GM12891 (cell line): ENCODE results near the gene GLIS1.

Source experiments
- POLR2A ChIP-seq: IDR thresholded peaks from 2 replicates; pipeline ENCODE4 v1.6.1; 2011; ENCODE audit warnings: low read depth, low read length, control low read depth
- POLR2AphosphoS5 ChIP-seq: IDR thresholded peaks from 2 replicates; pipeline ENCODE4 v1.6.1; 2011; ENCODE audit warnings: low read depth, low read length, control low read depth
- TAF1 ChIP-seq: IDR thresholded peaks from 2 replicates; pipeline ENCODE4 v1.6.1; 2011; ENCODE audit warnings: low read depth, low read length, control low read depth

- TF ChIP-seq POLR2AphosphoS5 (no peak), POLR2A (no peak), TAF1 (no peak)
Measured at GRCh38 chr1:53536606-53537005, 202.4 kb downstream of the GLIS1 start.
